Bronchial epithelial cell (primary cell): Measurements from ENCODE around the gene ALB. TPM values are rescaled to one million over a fixed set of nuclear protein-coding genes. Genes with fewer than 3 reads are reported as not detected.

Experiments
- DNase-seq: peaks from one replicate; pipeline ENCODE4 v3.0.0-alpha.2; 2010; ENCODE audit warnings: low read depth
- FAIRE-seq: peaks from 2 replicates; lab custom pipeline; 2011; peaks lifted over from hg19 to GRCh38; lab: Jason Lieb, UNC
- H3K27me3 ChIP-seq: 2 replicates; pipeline ENCODE4 v1.5.1; 2011; ENCODE audit warnings: low read length; ENCODE audit not compliant: control insufficient read depth, insufficient read depth
- H3K36me3 ChIP-seq: 2 replicates; pipeline ENCODE4 v1.5.1; 2011; ENCODE audit warnings: low read length; ENCODE audit not compliant: control insufficient read depth, insufficient read depth
- H3K4me3 ChIP-seq: 2 replicates; pipeline ENCODE4 v1.5.1; 2011; ENCODE audit warnings: mild to moderate bottlenecking, low read depth, low read length, control low read depth
- CTCF ChIP-seq: IDR thresholded peaks from 2 replicates; pipeline ENCODE4 v1.5.1; 2011; ENCODE audit warnings: mild to moderate bottlenecking, moderate library complexity, low read length, control low read depth, inconsistent platforms; ENCODE audit not compliant: insufficient read depth, severe bottlenecking
- total RNA-seq: library from RNA; depleted of rRNA; stranded (reverse); fragments of >200 nt; gene quantifications from 2 replicates; pipeline ENCODE4 v1.2.1, GENCODE V29; 2014

ALB gene
- total RNA-seq, 1 donor from 2014 or later: not detected

- no peak for DNase-seq
- H3K36me3 ChIP-seq: no peaks in the 10 kb centered on the region
- FAIRE-seq: no peak
- no peak overlapping the region for H3K4me3 ChIP-seq
- no peak for TF ChIP-seq CTCF
- H3K27me3 ChIP-seq: no peaks in the 10 kb centered on the region
Measured at GRCh38 chr4:73405138-73405537, 1.1 kb downstream of the ALB start.

- no peaks in the 10 kb centered on the region for H3K36me3 ChIP-seq
- FAIRE-seq (no peak), DNase-seq (peak; percentile 30)
- H3K4me3 ChIP-seq: no peak overlapping the region
- no peak for TF ChIP-seq CTCF
- no peaks in the 10 kb centered on the region for H3K27me3 ChIP-seq
Measured at GRCh38 chr4:73406548-73406875, 2.4 kb downstream of the ALB start.

- Histone ChIP-seq H3K4me3 (no peak overlapping the region), H3K27me3 (no peaks in the 10 kb centered on the region), H3K36me3 (no peaks in the 10 kb centered on the region)
- DNase-seq (no peak), FAIRE-seq (no peak)
- TF ChIP-seq CTCF: no peak
Measured at GRCh38 chr4:73407227-73407673, 3.2 kb downstream of the ALB start.

- no peaks in the 10 kb centered on the region for H3K36me3 ChIP-seq
- H3K4me3 ChIP-seq: no peak overlapping the region
- no peak for TF ChIP-seq CTCF
- DNase-seq: no peak
- H3K27me3 ChIP-seq: no peaks in the 10 kb centered on the region
- FAIRE-seq: no peak
Measured at GRCh38 chr4:73408181-73408867, 4.2 kb downstream of the ALB start.

GRCh38 chr4:73409012-73409862, 5.2 kb downstream of the ALB start:
- Histone ChIP-seq H3K4me3 (no peak overlapping the region), H3K27me3 (no peaks in the 10 kb centered on the region), H3K36me3 (no peaks in the 10 kb centered on the region)
- DNase-seq (no peak), FAIRE-seq (no peak)
- no peak for TF ChIP-seq CTCF
